Measurements from ENCODE around the gene ARTN. TPM values are rescaled to one million over a fixed set of nuclear protein-coding genes. Genes with fewer than 3 reads are reported as not detected.

The ARTN gene
- total and polyA plus RNA-seq, 7 donors, result 0.05 to 0.79 (median 0.43) TPM; not detected in 1

DNA sequence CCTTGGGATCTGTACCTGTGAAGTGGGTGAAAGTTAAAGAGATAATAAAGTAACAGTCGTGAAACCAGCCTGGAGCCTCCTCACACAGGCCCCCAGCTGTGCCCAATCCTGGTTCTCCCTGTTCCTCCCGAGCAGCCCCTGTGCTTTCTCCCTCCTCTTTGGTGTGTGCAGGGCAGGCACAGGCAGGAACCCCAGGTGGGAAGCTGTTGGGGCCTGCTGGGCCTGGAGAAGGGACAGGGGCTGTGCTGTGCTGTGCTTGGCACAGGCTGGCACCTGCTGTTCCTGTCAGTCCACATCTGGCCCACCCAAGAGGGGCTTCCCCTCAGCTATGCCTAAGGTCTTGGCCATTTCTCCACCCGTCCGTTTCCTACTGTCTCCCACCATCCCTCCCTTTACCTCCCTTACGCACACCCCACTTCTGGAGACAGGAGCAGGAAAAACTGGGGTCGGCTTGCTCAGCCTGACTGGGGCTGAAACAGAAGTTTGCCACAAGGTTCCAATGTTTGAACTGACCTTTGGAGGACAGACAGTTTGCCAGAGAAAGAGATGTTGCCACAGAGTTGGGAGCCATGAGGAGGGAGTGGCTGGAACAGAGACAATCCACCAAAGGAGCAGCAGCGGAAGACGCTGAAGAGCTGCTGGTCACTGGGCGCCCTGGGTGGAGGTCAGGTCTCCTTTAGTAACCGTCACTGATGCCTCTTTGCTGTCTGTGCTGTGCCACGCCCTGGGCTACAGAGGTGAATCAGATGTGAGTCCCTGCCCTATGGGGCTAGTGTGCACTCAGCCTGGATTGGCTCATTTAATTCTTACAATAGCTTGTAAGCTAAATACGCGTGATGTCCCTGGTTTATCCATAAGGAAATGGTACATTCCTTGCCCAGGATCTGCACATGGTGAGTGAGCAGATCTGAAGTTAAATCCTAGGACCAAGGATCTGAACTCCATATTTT is 18.8 kb upstream of the ARTN start:
- WGBS, 3 donors, result 79 to 86% (median 82%) methylated on average over 13 of the region's 13 CpGs
- ATAC-seq, result peak; percentile 23 to 35 (median 32)

DNA sequence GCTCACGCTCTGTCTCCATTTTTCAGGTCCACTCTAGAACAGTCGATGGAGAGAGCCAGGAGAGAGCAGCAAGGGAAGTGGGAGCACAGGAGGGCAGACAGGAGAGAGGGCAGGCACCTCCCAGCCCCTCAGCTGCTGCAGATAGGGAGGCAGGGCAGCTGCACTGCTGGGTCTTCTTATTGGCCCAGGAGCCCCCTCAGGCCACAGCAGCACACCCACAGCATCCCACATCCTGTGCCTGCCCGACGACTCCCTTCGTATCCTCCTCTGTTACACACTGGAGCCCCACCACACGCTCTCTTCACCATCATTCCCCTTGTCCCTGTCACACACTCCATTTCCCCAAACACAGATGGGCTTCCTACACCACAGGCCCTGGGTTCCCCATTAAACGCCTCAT is 13.7 kb upstream of the ARTN start:
- Histone ChIP-seq H3K4me3 (no peak overlapping the region), H3K27ac (no peak overlapping the region), H3K36me3 (ENCODE audit: insufficient read depth in 1 of 2, low read depth in 1 of 2) (peaks cover 0 to 22% of the 10 kb centered on the region in 2 donors), H3K9me3 (no peaks in the 10 kb centered on the region), H3K4me1 (peaks cover 2% of the 10 kb centered on the region), H3K27me3 (ENCODE audit: insufficient read depth in 3 of 3, low read length in 2 of 3) (no peaks in the 10 kb centered on the region)
- ATAC-seq (no peak), DNase-seq (no peak)
- WGBS, 3 donors, result 88 to 96% (median 93%) methylated on average over 7 of the region's 7 CpGs
- intact Hi-C loops (cut with DNase I), result no loop called here
- TF ChIP-seq, protein P1, sequence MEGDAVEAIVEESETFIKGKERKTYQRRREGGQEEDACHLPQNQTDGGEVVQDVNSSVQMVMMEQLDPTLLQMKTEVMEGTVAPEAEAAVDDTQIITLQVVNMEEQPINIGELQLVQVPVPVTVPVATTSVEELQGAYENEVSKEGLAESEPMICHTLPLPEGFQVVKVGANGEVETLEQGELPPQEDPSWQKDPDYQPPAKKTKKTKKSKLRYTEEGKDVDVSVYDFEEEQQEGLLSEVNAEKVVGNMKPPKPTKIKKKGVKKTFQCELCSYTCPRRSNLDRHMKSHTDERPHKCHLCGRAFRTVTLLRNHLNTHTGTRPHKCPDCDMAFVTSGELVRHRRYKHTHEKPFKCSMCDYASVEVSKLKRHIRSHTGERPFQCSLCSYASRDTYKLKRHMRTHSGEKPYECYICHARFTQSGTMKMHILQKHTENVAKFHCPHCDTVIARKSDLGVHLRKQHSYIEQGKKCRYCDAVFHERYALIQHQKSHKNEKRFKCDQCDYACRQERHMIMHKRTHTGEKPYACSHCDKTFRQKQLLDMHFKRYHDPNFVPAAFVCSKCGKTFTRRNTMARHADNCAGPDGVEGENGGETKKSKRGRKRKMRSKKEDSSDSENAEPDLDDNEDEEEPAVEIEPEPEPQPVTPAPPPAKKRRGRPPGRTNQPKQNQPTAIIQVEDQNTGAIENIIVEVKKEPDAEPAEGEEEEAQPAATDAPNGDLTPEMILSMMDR (IDR thresholded peaks at IDR 0.05), result no peak

More for the DNA sequence above, 18.8 kb upstream of the ARTN start:
- H3K36me3 ChIP-seq (ENCODE audit: insufficient read depth in 1 of 2, low read depth in 1 of 2), result peaks cover 0 to 9% of the 10 kb centered on the region in 2 donors
- DNase-seq, result no peak
- H3K4me1 ChIP-seq, result peaks cover 3% of the 10 kb centered on the region
- H3K4me3 ChIP-seq, result no peak overlapping the region
- no peaks in the 10 kb centered on the region for H3K27me3 ChIP-seq (ENCODE audit: insufficient read depth in 3 of 3, low read length in 2 of 3)
- no peaks in the 10 kb centered on the region for H3K9me3 ChIP-seq
- intact Hi-C loops (cut with DNase I), result no loop called here
- TF ChIP-seq, protein P1 (IDR thresholded peaks at IDR 0.05), result no peak
- H3K27ac ChIP-seq, result no peak overlapping the region

DNA sequence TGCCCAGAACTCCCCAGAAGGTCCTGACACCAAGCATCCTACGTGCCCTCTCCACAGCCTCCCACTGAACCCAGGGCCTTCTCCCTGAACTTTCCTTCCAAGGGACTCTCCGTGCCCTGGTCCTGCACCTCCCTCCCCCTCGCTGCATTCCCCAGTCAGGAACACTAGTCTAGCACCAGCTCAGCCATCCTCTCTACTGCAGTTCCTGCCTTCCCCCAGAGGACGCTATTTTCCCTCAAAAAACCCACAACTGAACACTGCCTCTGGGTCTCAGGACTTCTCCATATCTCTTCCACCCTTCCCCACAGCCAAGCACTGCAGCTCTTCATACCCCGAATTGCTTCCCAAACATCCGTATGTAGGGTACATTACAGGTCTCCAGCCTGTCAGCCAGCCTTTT is 12.6 kb upstream of the ARTN start:
- ATAC-seq (no peak), DNase-seq (no peak)
- Histone ChIP-seq H3K27me3 (ENCODE audit: insufficient read depth in 3 of 3, low read length in 2 of 3) (no peaks in the 10 kb centered on the region), H3K27ac (no peak overlapping the region), H3K36me3 (ENCODE audit: insufficient read depth in 1 of 2, low read depth in 1 of 2) (peaks cover 0 to 29% of the 10 kb centered on the region in 2 donors), H3K4me1 (no peaks in the 10 kb centered on the region), H3K9me3 (no peaks in the 10 kb centered on the region), H3K4me3 (no peak overlapping the region)
- TF ChIP-seq, protein P1 (IDR thresholded peaks at IDR 0.05), result no peak
- WGBS, 3 donors, result 91 to 94% (median 94%) methylated on average over 6 of the region's 6 CpGs
- intact Hi-C loops (cut with DNase I), result no loop called here

DNA sequence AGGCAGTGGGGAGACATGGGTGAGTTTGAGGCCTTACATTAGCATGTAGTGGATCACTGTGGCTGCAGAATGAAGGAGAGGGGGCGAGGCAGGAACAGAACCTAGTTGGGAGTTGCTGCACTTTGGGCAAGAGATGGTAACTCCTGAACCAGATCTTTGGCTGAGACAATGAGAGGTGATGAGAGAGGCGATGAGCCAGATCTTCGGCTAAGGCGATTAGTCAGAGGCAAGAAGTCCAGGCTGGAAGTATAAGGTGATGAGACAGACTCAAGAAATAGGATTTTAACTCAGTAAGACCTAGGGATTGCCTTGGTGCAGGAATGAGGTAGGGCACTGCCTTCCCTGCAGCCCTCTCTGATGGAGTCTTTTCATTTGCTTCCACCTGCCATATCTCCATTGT is 9.1 kb upstream of the ARTN start:
- no peaks in the 10 kb centered on the region for H3K4me1 ChIP-seq
- DNase-seq (no peak), ATAC-seq (no peak)
- TF ChIP-seq, protein P1 (IDR thresholded peaks at IDR 0.05), result no peak
- 88 to 99% (median 88%) methylated on average over 4 of the region's 4 CpGs for WGBS, 3 donors
- no peak overlapping the region for H3K27ac ChIP-seq
- no peaks in the 10 kb centered on the region for H3K27me3 ChIP-seq (ENCODE audit: insufficient read depth in 3 of 3, low read length in 2 of 3)
- H3K4me3 ChIP-seq, result no peak overlapping the region
- peaks cover 0 to 36% of the 10 kb centered on the region in 2 donors for H3K36me3 ChIP-seq (ENCODE audit: insufficient read depth in 1 of 2, low read depth in 1 of 2)
- intact Hi-C loops (cut with DNase I), result no loop called here
- H3K9me3 ChIP-seq, result no peaks in the 10 kb centered on the region

All from psoas muscle (tissue), 8 donors.